ENCODE results near the gene CLK2. TPM values are rescaled to one million over a fixed set of nuclear protein-coding genes. Genes with fewer than 3 reads are reported as not detected.
A peak's percentile ranks its signal among the peaks of the same experiment; 100 is the strongest.
"Not testable (repeated sequence)": the region's sequence is repeated elsewhere in the genome, so short reads cannot be mapped to it uniquely, and the experiment has no call there.

The CLK2 gene
- total RNA-seq, 2 donors from 2014 or later, result 26.9 to 50.7 TPM

DNA sequence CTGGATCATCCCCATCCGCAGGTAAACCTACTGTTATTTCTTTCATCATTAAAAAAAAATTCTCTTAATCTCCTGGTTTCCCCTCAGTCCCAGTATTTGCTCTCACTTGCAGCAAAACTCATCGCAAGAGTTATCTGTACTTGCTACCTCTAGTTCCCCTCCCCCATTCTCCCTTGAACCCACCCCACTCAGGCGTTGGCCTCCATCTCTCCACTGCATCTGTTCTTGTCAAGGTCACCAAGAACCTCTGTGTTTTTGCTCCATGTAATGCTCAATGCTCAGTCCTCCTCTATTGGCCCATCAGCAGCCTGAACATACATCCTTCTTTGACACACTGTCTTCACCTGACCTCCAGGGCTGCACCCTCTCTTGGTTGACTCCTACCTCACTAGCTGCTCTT is 23.4 kb upstream of the CLK2 start:
- Histone ChIP-seq H3K4me1 (ENCODE audit: control insufficient read depth in 1 of 2, low read depth in 2 of 2) (peaks cover 5 to 8% of the 10 kb centered on the region in 2 donors), H3K27ac (no peak overlapping the region), H3K9me3 (no peaks in the 10 kb centered on the region), H3K27me3 (replicated peaks; ENCODE audit: insufficient read depth) (peaks cover 7% of the 10 kb centered on the region), H3K4me3 (no peak overlapping the region), H3K36me3 (no peaks in the 10 kb centered on the region)
- DNase-seq (ENCODE audit: low spot score) (no peak), ATAC-seq (ENCODE audit: insufficient number of reproducible peaks, low FRiP score, low read depth) (peak; percentile 24)
- TF ChIP-seq, protein P1, sequence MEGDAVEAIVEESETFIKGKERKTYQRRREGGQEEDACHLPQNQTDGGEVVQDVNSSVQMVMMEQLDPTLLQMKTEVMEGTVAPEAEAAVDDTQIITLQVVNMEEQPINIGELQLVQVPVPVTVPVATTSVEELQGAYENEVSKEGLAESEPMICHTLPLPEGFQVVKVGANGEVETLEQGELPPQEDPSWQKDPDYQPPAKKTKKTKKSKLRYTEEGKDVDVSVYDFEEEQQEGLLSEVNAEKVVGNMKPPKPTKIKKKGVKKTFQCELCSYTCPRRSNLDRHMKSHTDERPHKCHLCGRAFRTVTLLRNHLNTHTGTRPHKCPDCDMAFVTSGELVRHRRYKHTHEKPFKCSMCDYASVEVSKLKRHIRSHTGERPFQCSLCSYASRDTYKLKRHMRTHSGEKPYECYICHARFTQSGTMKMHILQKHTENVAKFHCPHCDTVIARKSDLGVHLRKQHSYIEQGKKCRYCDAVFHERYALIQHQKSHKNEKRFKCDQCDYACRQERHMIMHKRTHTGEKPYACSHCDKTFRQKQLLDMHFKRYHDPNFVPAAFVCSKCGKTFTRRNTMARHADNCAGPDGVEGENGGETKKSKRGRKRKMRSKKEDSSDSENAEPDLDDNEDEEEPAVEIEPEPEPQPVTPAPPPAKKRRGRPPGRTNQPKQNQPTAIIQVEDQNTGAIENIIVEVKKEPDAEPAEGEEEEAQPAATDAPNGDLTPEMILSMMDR (IDR thresholded peaks at IDR 0.05), result no peak

DNA sequence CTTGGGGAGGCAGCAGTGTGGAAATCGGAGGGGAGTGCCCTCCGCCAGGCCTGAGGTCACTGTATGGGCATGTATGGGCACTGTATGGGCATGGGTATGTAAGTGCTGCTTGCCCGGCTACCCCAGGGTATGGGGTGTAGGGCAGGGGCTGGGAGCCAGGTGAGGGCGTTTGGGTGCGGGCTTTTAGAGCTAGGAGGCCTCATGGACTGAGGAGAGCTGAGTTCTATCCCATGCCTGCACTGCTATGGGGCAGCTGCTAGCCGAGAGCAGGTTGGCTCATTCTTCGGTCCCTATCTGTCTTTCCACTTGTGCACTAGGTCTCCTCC is 22.6 kb upstream of the CLK2 start:
- peaks cover 5 to 8% of the 10 kb centered on the region in 2 donors for H3K4me1 ChIP-seq (ENCODE audit: control insufficient read depth in 1 of 2, low read depth in 2 of 2)
- peaks cover 7% of the 10 kb centered on the region for H3K27me3 ChIP-seq (replicated peaks; ENCODE audit: insufficient read depth)
- TF ChIP-seq, protein P1 (IDR thresholded peaks at IDR 0.05), result no peak
- H3K27ac ChIP-seq, result no peak overlapping the region
- no peak overlapping the region for H3K4me3 ChIP-seq
- H3K9me3 ChIP-seq, result no peaks in the 10 kb centered on the region
- no peak for ATAC-seq (ENCODE audit: insufficient number of reproducible peaks, low FRiP score, low read depth)
- no peak for DNase-seq (ENCODE audit: low spot score)
- no peaks in the 10 kb centered on the region for H3K36me3 ChIP-seq

DNA sequence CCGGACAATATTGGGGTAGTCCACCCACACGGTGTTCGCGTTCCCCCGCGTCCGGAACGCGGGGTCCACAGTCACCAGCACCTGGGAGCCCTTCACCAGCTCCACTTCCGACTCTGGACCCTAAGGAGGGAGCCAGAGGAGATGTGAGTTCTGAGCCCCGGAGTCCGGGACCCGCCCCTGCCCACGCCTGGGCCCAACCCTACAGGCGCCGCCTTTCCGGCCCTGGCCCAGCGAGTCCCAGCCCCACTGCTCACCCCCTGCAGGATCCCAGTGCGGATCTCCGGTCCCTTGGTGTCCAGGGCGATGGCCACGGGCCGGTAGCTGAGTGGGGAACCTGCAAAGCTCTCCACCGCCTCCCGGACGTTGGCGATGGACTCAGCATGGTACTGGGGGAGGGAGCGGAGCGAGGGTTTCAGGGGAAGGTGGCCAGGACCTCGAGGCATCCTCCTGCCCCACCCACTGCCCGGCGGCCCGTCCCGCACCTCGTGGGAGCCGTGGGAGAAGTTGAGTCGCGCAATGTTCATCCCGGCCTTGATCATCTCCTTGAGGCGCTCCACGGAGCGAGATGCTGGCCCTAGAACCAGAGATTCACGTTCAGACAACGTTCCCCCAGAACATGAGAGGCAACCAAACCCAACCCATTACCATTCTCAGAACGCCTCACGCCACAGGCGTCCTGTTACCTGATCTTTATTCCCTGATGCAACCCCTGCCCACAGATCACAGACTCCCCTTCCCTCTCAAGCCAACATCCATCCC is 22.1 kb upstream of the CLK2 start:
- no peak overlapping the region for H3K27ac ChIP-seq
- H3K4me3 ChIP-seq, result peak overlapping the region; percentile 45
- H3K27me3 ChIP-seq (replicated peaks; ENCODE audit: insufficient read depth), result peaks cover 7% of the 10 kb centered on the region
- H3K4me1 ChIP-seq (ENCODE audit: control insufficient read depth in 1 of 2, low read depth in 2 of 2), result peaks cover 5 to 8% of the 10 kb centered on the region in 2 donors
- no peaks in the 10 kb centered on the region for H3K9me3 ChIP-seq
- H3K36me3 ChIP-seq, result no peaks in the 10 kb centered on the region
- DNase-seq (ENCODE audit: low spot score) (no peak), ATAC-seq (ENCODE audit: insufficient number of reproducible peaks, low FRiP score, low read depth) (no peak)
- TF ChIP-seq, protein P1 (IDR thresholded peaks at IDR 0.05), result no peak

DNA sequence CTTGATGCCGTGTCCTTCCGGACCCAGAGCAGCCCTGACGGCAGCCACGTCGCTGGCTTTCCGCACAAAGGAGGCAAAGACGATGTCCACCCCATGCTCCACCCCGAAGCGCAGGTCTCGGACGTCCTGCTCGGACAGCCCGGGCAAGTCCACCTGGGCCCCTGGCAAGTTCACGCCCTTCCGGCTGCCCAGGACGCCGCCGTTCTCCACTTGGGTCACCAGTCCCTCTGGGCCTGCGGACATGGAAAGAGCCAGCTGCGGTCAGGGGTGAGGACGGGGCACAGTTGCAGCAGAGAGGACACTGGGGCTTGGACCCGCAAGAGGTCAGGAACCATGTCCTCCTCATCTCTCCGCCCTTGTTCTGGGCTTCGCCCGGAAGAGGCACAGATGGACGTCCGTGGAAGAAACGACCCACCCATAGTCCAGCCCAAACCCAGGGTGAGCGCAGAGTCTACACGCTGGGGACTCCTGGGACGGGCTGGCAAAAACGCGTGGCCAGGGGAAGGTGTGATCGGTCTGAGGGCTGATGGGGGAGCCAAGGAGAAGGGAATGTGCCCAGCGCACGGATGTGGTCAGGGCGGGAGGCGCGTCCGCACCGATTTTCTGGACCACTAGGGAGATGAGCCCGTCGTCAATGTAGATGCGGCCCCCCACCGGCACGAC is 21.3 kb upstream of the CLK2 start:
- Histone ChIP-seq H3K27me3 (replicated peaks; ENCODE audit: insufficient read depth) (peaks cover 7% of the 10 kb centered on the region), H3K36me3 (no peaks in the 10 kb centered on the region), H3K4me1 (ENCODE audit: control insufficient read depth in 1 of 2, low read depth in 2 of 2) (peaks cover 5 to 8% of the 10 kb centered on the region in 2 donors), H3K27ac (no peak overlapping the region), H3K4me3 (peak overlapping the region; percentile 45), H3K9me3 (no peaks in the 10 kb centered on the region)
- TF ChIP-seq, protein P1 (IDR thresholded peaks at IDR 0.05), result no peak
- ATAC-seq (ENCODE audit: insufficient number of reproducible peaks, low FRiP score, low read depth) (no peak), DNase-seq (ENCODE audit: low spot score) (no peak)

DNA sequence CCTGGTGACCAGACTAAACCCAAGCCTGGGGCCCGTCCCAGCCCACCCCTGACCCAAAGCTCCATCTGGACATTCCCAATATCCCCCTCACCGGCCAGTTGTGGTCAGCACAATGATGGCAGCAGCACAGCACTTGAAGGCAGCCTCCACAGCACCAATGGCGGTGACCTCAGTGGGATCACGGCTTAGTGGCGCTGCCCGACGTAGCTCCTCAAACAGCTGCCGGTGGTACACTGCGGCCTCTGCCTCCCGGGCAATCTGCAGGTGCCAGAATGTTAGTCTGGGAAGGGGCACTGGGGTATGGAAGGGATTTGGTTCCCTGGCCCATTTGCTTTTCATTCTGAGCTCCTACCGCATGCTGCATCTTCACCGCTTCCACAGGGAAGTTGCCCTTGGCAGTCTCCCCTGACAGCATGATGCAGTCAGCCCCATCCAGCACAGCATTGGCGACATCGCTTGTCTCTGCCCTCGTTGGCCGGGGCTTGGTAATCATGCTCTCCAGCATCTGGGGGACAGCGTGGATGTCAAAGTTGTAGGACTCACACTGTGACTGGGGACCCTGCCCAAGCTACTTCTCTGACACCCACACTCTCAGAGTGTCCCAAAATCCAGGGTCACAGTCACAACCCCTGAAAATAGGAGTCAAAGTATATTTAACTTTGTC is 19.9 kb upstream of the CLK2 start:
- Histone ChIP-seq H3K27ac (no peak overlapping the region), H3K27me3 (replicated peaks; ENCODE audit: insufficient read depth) (peaks cover 7% of the 10 kb centered on the region), H3K4me3 (no peak overlapping the region), H3K4me1 (ENCODE audit: control insufficient read depth in 1 of 2, low read depth in 2 of 2) (peaks cover 5 to 8% of the 10 kb centered on the region in 2 donors), H3K36me3 (no peaks in the 10 kb centered on the region), H3K9me3 (no peaks in the 10 kb centered on the region)
- TF ChIP-seq, protein P1 (IDR thresholded peaks at IDR 0.05), result no peak
- DNase-seq (ENCODE audit: low spot score), result no peak
- no peak for ATAC-seq (ENCODE audit: insufficient number of reproducible peaks, low FRiP score, low read depth)

DNA sequence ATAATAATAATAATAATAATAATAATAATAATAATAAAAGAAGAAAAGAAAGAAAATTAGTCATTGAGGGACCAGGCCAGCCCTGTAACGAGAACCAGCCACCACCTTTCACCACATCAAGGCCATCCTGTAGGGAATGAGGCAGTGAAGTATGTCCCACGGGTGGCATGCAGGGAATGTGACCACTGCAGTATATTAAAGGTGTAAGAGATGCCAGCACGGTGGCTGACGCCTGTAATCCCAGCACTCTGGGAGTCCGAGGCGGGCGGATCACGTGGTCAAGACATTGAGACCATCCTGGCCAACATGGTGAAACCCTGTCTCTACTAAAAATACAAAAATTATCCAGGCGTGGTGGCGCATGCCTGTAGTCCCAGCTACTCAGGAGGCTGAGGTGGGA is 17.7 kb upstream of the CLK2 start:
- DNase-seq (ENCODE audit: low spot score); H3K4me1 ChIP-seq (ENCODE audit: control insufficient read depth in 1 of 2, low read depth in 2 of 2); H3K9me3 ChIP-seq; H3K36me3 ChIP-seq; H3K27ac ChIP-seq; H3K27me3 ChIP-seq (replicated peaks; ENCODE audit: insufficient read depth); ATAC-seq (ENCODE audit: insufficient number of reproducible peaks, low FRiP score, low read depth); H3K4me3 ChIP-seq: not testable (repeated sequence)
